ENCODE data around the gene AKAP12.

GRCh38 chr6:151232899-151233298 is 6.9 kb upstream of the AKAP12 start:
- TF ChIP-seq CTCF (IDR thresholded peaks at IDR 0.05): no peak
- no peak for TF ChIP-seq EZH2 (IDR thresholded peaks at IDR 0.05; ENCODE audit: borderline replicate concordance, insufficient read depth, low read depth, low read length, poor library complexity, severe bottlenecking)

Measured in B cell (primary cell).